ENCODE measurements around the gene PCNX2.

PCNX2 gene

GRCh38 chr1:233127157-233127556 is 168.4 kb downstream of the PCNX2 start:
- H3K27ac ChIP-seq (ENCODE audit: low read length), result no peak overlapping the region
- H3K4me1 ChIP-seq (ENCODE audit: low read length), result no peaks in the 10 kb centered on the region
- H3K9me3 ChIP-seq (replicated peaks; ENCODE audit: insufficient read depth, low read length), result no peaks in the 10 kb centered on the region
- no peak overlapping the region for H3K9ac ChIP-seq (ENCODE audit: low read length)
- H3K27me3 ChIP-seq (replicated peaks; ENCODE audit: insufficient read depth, low read length), result no peaks in the 10 kb centered on the region
- no peaks in the 10 kb centered on the region for H3K36me3 ChIP-seq (replicated peaks; ENCODE audit: insufficient read depth, low read length)
- TF ChIP-seq EZH2phosphoT487 (IDR thresholded peaks at IDR 0.05; ENCODE audit: low read length) (no peak), EZH2 (optimal IDR thresholded peaks at IDR 0.05; ENCODE audit: low read depth, low read length) (no peak)
- TF ChIP-seq, protein P1, sequence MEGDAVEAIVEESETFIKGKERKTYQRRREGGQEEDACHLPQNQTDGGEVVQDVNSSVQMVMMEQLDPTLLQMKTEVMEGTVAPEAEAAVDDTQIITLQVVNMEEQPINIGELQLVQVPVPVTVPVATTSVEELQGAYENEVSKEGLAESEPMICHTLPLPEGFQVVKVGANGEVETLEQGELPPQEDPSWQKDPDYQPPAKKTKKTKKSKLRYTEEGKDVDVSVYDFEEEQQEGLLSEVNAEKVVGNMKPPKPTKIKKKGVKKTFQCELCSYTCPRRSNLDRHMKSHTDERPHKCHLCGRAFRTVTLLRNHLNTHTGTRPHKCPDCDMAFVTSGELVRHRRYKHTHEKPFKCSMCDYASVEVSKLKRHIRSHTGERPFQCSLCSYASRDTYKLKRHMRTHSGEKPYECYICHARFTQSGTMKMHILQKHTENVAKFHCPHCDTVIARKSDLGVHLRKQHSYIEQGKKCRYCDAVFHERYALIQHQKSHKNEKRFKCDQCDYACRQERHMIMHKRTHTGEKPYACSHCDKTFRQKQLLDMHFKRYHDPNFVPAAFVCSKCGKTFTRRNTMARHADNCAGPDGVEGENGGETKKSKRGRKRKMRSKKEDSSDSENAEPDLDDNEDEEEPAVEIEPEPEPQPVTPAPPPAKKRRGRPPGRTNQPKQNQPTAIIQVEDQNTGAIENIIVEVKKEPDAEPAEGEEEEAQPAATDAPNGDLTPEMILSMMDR (IDR thresholded peaks at IDR 0.05; ENCODE audit: low read length), result no peak
- H3K9me2 ChIP-seq (replicated peaks; ENCODE audit: insufficient read depth, low read length), result no peaks in the 10 kb centered on the region
- H3K4me2 ChIP-seq (ENCODE audit: low read depth, low read length), result no peak overlapping the region
- H3K4me3 ChIP-seq (ENCODE audit: low read length), result no peak overlapping the region
- no peak overlapping the region for H2AFZ ChIP-seq (ENCODE audit: low read length)
- no peaks in the 10 kb centered on the region for H3K79me2 ChIP-seq (ENCODE audit: low read length)
- no peak for DNase-seq
- no peaks in the 10 kb centered on the region for H4K20me1 ChIP-seq (ENCODE audit: insufficient read depth, low read length)
- H3F3A ChIP-seq (ENCODE audit: insufficient read depth, low read length), result no peaks in the 10 kb centered on the region

GRCh38 chr1:233122779-233123178 is 172.7 kb downstream of the PCNX2 start:
- TF ChIP-seq EZH2phosphoT487 (IDR thresholded peaks at IDR 0.05; ENCODE audit: low read length), result no peak
- TF ChIP-seq, protein P1 (IDR thresholded peaks at IDR 0.05; ENCODE audit: low read length), result no peak
- no peak for TF ChIP-seq EZH2 (optimal IDR thresholded peaks at IDR 0.05; ENCODE audit: low read depth, low read length)
- no peaks in the 10 kb centered on the region for H3K9me2 ChIP-seq (replicated peaks; ENCODE audit: insufficient read depth, low read length)
- DNase-seq, result no peak
- no peaks in the 10 kb centered on the region for H4K20me1 ChIP-seq (ENCODE audit: insufficient read depth, low read length)
- no peaks in the 10 kb centered on the region for H3K79me2 ChIP-seq (ENCODE audit: low read length)
- H3F3A ChIP-seq (ENCODE audit: insufficient read depth, low read length), result no peaks in the 10 kb centered on the region
- H3K4me3 ChIP-seq (ENCODE audit: low read length), result no peak overlapping the region
- no peaks in the 10 kb centered on the region for H3K9me3 ChIP-seq (replicated peaks; ENCODE audit: insufficient read depth, low read length)
- no peaks in the 10 kb centered on the region for H3K27me3 ChIP-seq (replicated peaks; ENCODE audit: insufficient read depth, low read length)
- no peaks in the 10 kb centered on the region for H3K4me1 ChIP-seq (ENCODE audit: low read length)
- no peak overlapping the region for H3K4me2 ChIP-seq (ENCODE audit: low read depth, low read length)
- H3K9ac ChIP-seq (ENCODE audit: low read length), result no peak overlapping the region
- H3K36me3 ChIP-seq (replicated peaks; ENCODE audit: insufficient read depth, low read length), result no peaks in the 10 kb centered on the region
- H2AFZ ChIP-seq (ENCODE audit: low read length), result no peak overlapping the region
- no peak overlapping the region for H3K27ac ChIP-seq (ENCODE audit: low read length)

- no peak for DNase-seq
- TF ChIP-seq, protein P1 (IDR thresholded peaks at IDR 0.05; ENCODE audit: low read length), result no peak
- TF ChIP-seq EZH2 (optimal IDR thresholded peaks at IDR 0.05; ENCODE audit: low read depth, low read length) (no peak), EZH2phosphoT487 (IDR thresholded peaks at IDR 0.05; ENCODE audit: low read length) (no peak)
- H2AFZ ChIP-seq (ENCODE audit: low read length), result no peak overlapping the region
Measured at GRCh38 chr1:233121947-233122559, 173.5 kb downstream of the PCNX2 start.

More at GRCh38 chr1:233121947-233122559, 173.5 kb downstream of the PCNX2 start:
- no peaks in the 10 kb centered on the region for H4K20me1 ChIP-seq (ENCODE audit: insufficient read depth, low read length)
- no peaks in the 10 kb centered on the region for H3K4me1 ChIP-seq (ENCODE audit: low read length)
- no peaks in the 10 kb centered on the region for H3K36me3 ChIP-seq (replicated peaks; ENCODE audit: insufficient read depth, low read length)
- no peak overlapping the region for H3K4me2 ChIP-seq (ENCODE audit: low read depth, low read length)
- no peak overlapping the region for H3K4me3 ChIP-seq (ENCODE audit: low read length)
- no peaks in the 10 kb centered on the region for H3K9me2 ChIP-seq (replicated peaks; ENCODE audit: insufficient read depth, low read length)
- H3F3A ChIP-seq (ENCODE audit: insufficient read depth, low read length), result no peaks in the 10 kb centered on the region
- no peak overlapping the region for H3K27ac ChIP-seq (ENCODE audit: low read length)
- H3K79me2 ChIP-seq (ENCODE audit: low read length), result no peaks in the 10 kb centered on the region
- no peaks in the 10 kb centered on the region for H3K27me3 ChIP-seq (replicated peaks; ENCODE audit: insufficient read depth, low read length)
- H3K9me3 ChIP-seq (replicated peaks; ENCODE audit: insufficient read depth, low read length), result no peaks in the 10 kb centered on the region
- no peak overlapping the region for H3K9ac ChIP-seq (ENCODE audit: low read length)
